OCI-LY7 (cell line): ENCODE measurements around the gene FCMR.

Source experiments
- CTCF ChIP-seq: fragments of 200-600 bp; sonication (generic); conservative IDR thresholded peaks from 2 replicates; pipeline ENCODE4 v1.5.1; 2014; ENCODE audit warnings: mild to moderate bottlenecking, antibody characterized with exemption, low read length, moderate library complexity, mixed read lengths
- EZH2phosphoT487 ChIP-seq: fragments of 200-600 bp; sonication (generic); IDR thresholded peaks from 2 replicates; pipeline ENCODE4 v1.6.1; 2018; ENCODE audit warnings: low read depth, borderline replicate concordance, mild to moderate bottlenecking, mixed run types, antibody characterized with exemption, low read length, moderate library complexity, mixed read lengths

- TF ChIP-seq CTCF (no peak), EZH2phosphoT487 (no peak)
Observed at GRCh38 chr1:206860165-206860564, 61.6 kb downstream of the FCMR start.
